GM19452 (cell line): ENCODE results near the gene GOLGA7B.

ENCODE experiments used
- ATAC-seq: cut with Tn5 transposase; IDR thresholded peaks from one replicate; pipeline ENCODE4 v1.9.1; 2021; ENCODE audit not compliant: unreplicated experiment

The GOLGA7B gene

DNA sequence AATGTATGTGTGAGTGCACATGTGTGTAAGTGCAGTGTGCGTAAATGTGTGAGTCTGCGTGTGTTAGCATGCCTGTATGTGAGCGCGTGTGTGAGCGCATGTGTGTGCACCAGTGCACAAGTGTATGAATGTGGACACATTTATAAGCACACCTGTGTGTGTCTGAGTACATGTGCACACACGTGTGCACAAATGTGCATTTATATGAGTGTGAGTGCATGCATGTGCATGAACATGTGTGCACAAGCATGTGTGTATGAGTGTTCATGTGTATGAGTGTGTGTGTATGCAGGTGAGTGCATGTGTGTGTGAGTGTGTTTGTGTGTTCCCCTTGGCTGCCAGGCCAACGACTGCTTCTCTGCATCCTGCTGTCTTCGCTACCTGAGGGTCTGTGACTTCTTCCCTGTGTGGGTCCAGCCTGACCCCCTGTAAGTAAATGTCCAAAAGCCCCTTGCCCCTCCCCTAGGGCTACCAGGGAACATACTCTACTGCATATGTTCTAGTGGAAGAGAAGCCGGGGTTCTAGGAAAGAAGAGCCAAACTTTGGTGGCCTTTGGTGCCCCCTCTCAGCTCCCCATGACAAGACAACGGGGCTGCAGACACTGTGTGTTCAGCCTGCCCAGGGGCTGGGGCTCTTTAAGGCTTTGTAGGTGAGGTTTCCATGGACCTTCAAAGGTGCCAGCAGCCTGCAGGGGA, 17.0 kb downstream of the GOLGA7B start:
- no peak for ATAC-seq

- no peak for ATAC-seq
These were observed 17.7 kb downstream of the GOLGA7B start for GRCh38 chr10:97867220-97867800.

DNA sequence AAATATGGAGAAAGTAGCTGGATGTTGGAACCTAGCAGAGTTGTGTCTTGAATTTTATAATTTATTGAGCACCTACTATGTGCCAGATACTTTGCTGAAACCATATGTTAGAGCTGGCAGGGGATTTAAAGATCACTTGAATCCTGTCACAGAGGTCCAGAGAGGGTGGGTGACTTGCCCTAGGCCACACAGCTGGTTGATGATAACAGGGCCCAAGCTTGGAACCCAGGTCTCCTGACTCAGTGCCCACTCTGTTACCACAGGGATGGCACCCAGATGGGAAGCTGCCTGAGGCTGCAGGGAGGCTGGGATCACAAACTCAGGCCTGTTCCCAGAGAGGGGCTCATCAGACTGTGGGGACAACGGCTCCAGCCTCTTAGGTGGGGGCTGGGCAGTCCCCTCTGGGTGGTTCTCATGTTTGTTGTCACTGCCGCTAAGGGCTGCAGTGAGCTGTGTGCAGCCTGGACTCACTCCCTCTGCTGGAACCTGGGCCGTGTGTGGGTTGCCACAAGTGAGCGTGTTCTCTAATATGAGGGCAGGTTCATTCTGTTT, 18.6 kb downstream of the GOLGA7B start:
- no peak for ATAC-seq

DNA sequence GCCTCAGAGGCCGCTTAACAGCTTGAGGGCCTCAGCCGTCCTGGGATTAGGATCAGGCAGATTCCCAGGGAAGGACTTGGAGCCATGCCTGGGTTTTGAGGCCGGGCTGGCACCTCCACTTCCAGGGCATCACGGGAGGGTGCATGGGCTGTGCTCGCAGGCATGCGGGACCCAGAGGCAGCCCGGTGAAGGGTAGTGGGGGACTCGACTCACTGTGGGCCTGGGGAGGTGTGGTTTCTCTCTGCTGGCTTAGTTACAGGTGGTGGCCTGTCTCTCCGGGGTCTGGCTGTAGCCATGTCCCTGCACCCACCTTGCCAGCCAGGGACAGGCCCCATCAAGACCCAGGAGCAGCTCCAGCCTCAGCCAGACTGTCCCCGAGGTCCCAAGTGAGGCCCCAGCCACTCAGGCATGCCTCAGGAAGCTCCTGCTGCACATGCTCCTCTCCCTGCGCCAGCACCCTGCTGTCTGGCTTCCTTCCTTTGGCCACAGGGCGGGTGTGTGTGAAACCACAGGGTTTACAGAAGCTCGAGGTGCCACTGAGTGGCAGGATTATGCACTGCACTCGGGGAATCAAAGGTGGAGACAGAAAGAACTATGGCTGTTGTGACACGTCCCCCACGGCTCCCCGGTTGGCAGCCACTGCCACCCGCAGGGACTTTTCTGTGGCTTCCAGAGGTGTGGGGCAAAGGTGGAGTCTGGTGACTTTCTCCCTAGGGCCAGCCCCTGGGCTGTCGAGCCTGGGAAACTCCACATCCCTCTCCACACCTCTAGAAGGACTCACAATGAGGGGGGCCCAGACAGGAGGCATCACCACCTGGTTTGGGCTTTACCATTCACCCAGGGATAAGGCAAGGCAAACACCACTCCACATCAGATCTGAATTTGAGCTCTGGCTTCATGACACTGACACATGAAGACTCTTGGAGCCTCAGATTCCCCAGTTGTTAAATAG, 19.7 kb downstream of the GOLGA7B start:
- peak; percentile 99 for ATAC-seq

GRCh38 chr10:97870990-97871389, 21.3 kb downstream of the GOLGA7B start:
- ATAC-seq, result no peak

DNA sequence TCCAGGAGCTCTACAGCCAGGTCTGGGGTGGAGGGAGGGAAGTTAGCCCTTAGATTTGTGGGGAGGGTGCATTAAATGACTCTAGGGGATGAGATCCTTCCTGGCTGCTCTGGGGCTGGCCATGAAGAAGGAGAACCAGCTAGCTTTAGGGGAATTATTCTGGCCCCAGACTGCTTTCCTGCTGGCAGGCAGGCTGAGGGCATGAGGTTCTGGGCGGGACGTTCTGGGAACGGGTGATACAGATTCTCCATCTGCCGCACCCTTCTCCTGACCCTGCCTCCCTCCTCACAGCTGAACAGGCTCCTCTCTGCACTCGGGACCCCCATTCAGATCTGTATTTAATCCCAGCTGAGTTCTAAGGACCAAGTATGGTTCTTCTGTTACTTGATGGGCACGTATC, 23.9 kb downstream of the GOLGA7B start:
- ATAC-seq, result no peak

GRCh38 chr10:97874332-97874731, 24.7 kb downstream of the GOLGA7B start:
- ATAC-seq, result no peak

DNA sequence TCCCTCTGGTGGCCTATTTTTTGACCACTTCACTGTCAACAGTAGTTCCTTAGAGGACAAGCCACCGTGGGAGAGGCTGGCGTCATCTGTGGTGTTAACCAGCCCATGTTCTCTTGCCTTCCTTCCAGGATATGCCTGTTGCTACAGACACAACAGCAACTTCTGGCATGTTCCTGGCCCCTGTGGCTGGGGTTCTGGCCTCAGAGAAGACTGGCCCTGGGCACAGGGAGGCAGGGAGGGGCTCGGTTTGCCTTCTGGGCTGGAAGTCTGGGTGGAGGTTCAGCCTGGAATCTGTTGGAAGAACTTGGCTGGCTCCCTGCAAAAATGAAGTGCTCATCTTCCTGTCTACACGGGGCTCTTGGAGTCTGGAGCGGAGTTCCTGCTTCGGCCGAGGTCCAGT, 25.7 kb downstream of the GOLGA7B start:
- ATAC-seq, result no peak

DNA sequence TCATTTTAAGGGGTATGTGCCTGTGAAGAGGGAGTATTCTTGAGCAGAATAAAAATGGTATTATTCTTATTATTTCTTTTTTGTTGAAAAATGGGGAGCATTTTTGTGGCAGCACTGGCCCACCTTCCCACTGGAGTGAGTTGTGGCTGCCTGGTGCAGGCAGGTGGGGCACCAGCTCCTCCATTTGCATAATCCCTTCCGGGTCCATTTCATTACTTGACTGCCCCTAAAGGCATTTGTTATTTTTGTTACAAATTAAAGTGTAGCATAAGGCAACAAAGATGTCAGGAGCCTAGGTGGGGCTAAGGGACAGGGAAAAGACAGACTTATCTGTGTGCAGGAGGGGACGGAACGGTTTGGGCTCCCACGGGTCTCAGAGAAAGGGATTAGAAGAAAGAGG, 26.8 kb downstream of the GOLGA7B start:
- no peak for ATAC-seq

DNA sequence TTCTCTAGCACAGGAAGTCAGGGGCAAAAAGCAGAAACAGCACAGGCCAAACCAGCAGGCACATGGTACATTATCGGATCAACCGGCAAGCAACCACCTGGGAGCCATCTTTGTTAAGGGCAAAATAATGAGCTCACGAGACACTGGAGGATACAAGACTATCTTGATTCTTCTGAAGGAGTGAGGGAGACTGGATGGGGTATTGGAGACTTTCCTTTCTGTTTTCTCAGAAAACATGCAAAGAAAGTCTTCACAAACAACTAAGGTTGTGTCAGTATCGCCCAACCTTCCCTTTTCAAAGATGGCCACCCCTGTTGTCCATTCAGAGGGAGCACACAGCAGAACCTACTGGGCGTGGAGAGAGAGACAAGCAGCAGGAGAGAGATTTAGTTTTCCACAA, 29.6 kb downstream of the GOLGA7B start:
- no peak for ATAC-seq

GRCh38 chr10:97880109-97880508, 30.5 kb downstream of the GOLGA7B start:
- no peak for ATAC-seq

DNA sequence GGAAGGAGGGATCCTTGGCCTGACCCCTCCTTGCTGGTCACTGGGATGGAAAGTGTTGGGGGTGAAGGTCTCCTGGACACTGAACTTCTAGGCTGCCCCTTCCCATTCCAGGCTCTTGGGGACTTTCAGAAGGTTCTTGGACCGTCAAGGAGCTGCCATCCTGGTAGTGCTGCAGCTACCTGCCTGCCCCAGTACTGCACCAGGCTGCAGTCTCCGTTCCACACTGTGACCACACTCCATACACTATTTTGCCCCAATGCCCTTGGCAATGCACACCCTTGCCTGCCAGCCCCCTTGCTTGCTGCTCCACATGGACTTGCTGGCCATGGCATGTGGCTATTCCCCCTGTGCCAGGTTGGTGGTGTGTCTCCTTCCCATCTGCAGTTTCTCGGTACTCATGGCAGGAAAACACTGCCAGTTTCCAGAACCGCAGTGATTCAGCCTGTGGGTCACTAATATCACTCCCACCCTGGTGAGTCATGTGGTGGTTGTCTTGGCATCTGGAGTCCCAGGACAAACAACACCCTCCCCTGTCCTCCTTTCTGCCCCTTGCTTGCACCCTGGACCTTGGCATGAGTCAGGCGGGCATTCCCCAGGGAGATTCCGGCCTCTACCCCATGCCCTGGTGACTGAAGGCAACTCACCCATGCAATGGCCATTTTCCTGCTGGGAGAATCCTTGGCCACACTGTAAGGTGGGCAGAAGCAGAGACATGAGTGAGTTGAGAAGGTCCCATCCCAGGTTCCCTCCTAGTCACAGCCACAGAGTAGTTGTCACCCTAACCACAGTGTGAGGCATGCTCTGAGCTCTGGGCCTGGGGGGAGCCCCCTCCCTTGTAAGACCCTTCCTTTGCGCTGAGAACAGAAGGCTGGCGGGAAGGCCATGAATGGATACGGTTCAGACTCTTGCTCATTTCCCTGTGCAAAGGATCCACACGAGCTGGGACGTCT, 32.8 kb downstream of the GOLGA7B start:
- ATAC-seq, result no peak

DNA sequence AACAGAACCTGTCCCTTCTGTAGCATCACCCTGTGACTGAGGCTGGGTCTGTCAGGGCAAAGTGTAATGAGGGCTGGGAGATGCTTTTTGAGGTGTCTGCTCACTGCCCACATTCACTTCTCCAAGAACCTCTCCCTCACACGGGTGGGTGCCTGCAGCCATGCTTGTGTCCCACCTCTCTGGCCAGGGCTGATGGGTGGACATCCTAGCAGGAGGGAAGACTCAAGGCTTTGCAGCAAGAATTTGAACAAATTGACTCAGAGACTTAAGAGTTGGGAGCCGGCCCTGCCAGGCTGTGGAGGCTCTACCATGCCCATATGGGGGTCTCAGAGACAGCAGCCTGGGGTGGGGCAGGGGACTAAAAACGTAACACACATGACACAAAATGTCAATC, 33.4 kb downstream of the GOLGA7B start:
- ATAC-seq, result no peak

DNA sequence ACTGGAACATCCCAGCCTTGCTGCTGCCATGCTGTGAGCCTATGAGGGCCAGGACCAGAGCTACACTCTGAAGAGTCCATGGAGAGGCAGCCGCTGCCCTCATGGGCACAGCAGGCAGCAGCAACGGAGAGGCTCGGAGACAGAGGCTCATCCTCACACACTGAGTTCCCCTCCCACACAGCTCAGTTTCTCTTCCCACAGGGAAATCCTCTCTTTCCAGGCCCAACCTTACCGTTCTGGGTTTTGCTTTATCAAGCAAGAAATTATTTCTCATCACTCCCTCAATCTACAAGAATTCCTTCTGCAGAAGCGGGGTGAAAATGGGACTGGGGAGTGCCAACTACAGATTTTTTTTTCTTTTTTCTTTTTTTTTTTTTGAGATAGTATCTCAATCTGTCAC, 36.6 kb downstream of the GOLGA7B start:
- ATAC-seq, result no peak

GRCh38 chr10:97887399-97887798, 37.8 kb downstream of the GOLGA7B start:
- ATAC-seq, result no peak

DNA sequence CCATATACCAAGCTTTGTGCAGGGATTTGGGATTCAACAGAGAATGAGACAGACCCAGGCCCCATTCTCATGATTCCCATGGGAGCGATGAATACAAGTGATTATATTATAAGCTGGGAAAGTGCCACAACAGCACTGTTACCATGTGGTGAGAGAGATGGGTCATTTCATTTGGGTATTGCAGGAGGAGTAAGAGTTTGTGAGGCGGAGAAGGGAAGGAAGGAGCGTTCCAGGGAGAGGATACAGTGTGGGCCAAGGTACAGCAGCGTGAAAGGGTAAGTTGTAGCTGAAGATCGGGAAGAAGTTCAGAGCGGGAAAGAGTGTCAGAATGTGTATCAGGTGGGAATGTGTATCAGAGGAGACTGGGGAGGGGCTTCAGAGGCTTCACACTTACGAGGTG, 38.5 kb downstream of the GOLGA7B start:
- no peak for ATAC-seq

- no peak for ATAC-seq
These were observed 39.1 kb downstream of the GOLGA7B start for GRCh38 chr10:97888641-97889262.

DNA sequence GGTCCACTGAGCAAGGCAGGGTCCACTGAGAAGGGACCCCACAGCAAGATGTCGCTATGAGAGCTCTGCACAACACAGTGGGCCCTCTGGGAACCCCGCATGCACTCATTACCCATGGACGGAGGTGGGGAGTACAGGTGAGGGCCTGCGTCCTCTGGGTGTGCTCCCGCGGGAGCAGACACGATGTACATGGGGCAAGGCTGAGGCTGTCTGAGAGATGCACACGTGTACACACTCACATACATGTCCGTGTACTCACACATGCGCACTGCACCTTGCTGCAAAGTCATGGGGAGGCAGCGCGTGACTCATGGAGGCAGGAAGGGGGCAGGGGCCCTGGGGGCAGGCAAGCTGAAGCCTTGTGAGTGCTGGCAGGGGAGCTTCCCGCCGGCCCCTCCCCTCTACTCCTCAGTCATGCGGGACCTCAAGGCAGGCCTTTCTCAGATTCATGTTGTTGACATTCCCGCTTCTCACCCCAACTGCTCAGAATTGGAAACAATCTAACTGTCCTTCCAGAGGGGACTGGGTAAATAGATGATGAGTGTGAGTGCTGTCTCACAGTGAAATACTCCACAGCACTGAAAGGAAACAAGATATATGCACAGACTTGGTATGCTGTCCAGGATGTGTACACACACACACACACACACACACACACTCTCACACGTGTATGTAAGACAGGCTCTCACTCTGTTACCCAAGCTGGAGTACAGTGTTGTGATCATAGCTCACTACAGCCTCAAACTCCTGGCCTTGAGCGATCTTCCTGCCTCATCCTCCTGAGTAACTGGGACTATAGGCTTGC, 40.0 kb downstream of the GOLGA7B start:
- ATAC-seq, result no peak

- ATAC-seq, result no peak
These were observed 42.0 kb downstream of the GOLGA7B start for GRCh38 chr10:97891497-97892167.
